Fibroblast of lung (primary cell): ENCODE measurements around the gene HOXC11. TPM values are rescaled to one million over a fixed set of nuclear protein-coding genes. Genes with fewer than 3 reads are reported as not detected.

Experiments used
- DNase-seq, 2 donors: peaks; one replicate each; pipeline versions ENCODE4 v3.0.0 to v3.0.0-alpha.2; 2010; ENCODE audit warnings: low read depth in 2 of 2
- H2AFZ ChIP-seq: 2 replicates; pipeline ENCODE4 v1.5.1; 2012; ENCODE audit warnings: low read length, control low read depth, inconsistent platforms
- H3K27ac ChIP-seq: 2 replicates; pipeline ENCODE4 v1.5.1; 2011; ENCODE audit warnings: low read length, control low read depth; ENCODE audit not compliant: insufficient read depth
- H3K27me3 ChIP-seq: 2 replicates; pipeline ENCODE4 v1.5.1; 2011; ENCODE audit warnings: mild to moderate bottlenecking, low read length; ENCODE audit not compliant: control insufficient read depth, insufficient read depth
- H3K36me3 ChIP-seq: 2 replicates; pipeline ENCODE4 v1.5.1; 2011; ENCODE audit warnings: low read length; ENCODE audit not compliant: control insufficient read depth, insufficient read depth
- H3K4me1 ChIP-seq: 2 replicates; pipeline ENCODE4 v1.5.1; 2011; ENCODE audit warnings: low read length; ENCODE audit not compliant: control insufficient read depth, insufficient read depth; ENCODE audit errors: extremely low read depth
- H3K4me2 ChIP-seq: 2 replicates; pipeline ENCODE4 v1.5.1; 2011; ENCODE audit warnings: low read length, control low read depth; ENCODE audit not compliant: insufficient read depth; ENCODE audit errors: extremely low read depth
- H3K4me3 ChIP-seq, 4 experiments: fragments of 200-600 bp in 1 of 4; sonication (generic) in 1 of 4; replicated peaks in 1 of 4; 2 replicates each; pipeline ENCODE4 v1.5.1; 2011 to 2016; ENCODE audit warnings: low read length in 4 of 4, low read depth in 3 of 4, mild to moderate bottlenecking in 3 of 4, control low read depth in 2 of 4, inconsistent platforms in 1 of 4, mixed read lengths in 1 of 4; ENCODE audit not compliant: insufficient read depth in 1 of 4; ENCODE audit errors: control extremely low read depth in 1 of 4
- H3K79me2 ChIP-seq: 2 replicates; pipeline ENCODE4 v1.5.1; 2012; ENCODE audit warnings: mild to moderate bottlenecking, low read length, inconsistent platforms; ENCODE audit not compliant: control insufficient read depth, insufficient read depth
- H3K9ac ChIP-seq: 2 replicates; pipeline ENCODE4 v1.5.1; 2011; ENCODE audit warnings: mild to moderate bottlenecking, low read length, control low read depth; ENCODE audit not compliant: insufficient read depth
- H3K9me3 ChIP-seq: 2 replicates; pipeline ENCODE4 v1.5.1; 2012; ENCODE audit warnings: low read depth, low read length; ENCODE audit not compliant: control insufficient read depth, insufficient read depth
- H4K20me1 ChIP-seq: 2 replicates; pipeline ENCODE4 v1.5.1; 2011; ENCODE audit warnings: low read length; ENCODE audit not compliant: control insufficient read depth, insufficient read depth; ENCODE audit errors: extremely low read depth
- EZH2 ChIP-seq: IDR thresholded peaks from 2 replicates; pipeline ENCODE4 v1.5.1; 2012; ENCODE audit warnings: low read length, control low read depth, mild to moderate bottlenecking; ENCODE audit errors: missing control alignments
- polyA plus RNA-seq, 2 donors: library from polyadenylated mRNA; depleted of rRNA in 1 of 2; stranded (reverse) in 1 of 2; unstranded in 1 of 2; fragments of >200 nt; gene quantifications; 2 replicates each; pipeline ENCODE4 v1.2.1, GENCODE V29; 2011 to 2012; ENCODE audit warnings: missing spikeins in 1 of 2
- total RNA-seq: library from RNA; depleted of rRNA; stranded (reverse); fragments of >200 nt; gene quantifications from 2 replicates; pipeline ENCODE4 v1.2.1, GENCODE V29; 2014
- TF ChIP-seq, protein P1 (sequence below), 2 donors: IDR thresholded peaks in 1 of 2; conservative IDR thresholded peaks in 1 of 2; 1 replicate in 1 of 2; 2 replicates in 1 of 2; pipeline ENCODE4 v1.5.1; 2011 to 2012; ENCODE audit warnings: low read length in 2 of 2, control low read depth in 1 of 2, inconsistent platforms in 1 of 2, low read depth in 1 of 2, mild to moderate bottlenecking in 1 of 2

The HOXC11 gene
- total and polyA plus RNA-seq, 2 donors (not counting 1 experiment from before 2014, with no cell fraction given): not detected

DNA sequence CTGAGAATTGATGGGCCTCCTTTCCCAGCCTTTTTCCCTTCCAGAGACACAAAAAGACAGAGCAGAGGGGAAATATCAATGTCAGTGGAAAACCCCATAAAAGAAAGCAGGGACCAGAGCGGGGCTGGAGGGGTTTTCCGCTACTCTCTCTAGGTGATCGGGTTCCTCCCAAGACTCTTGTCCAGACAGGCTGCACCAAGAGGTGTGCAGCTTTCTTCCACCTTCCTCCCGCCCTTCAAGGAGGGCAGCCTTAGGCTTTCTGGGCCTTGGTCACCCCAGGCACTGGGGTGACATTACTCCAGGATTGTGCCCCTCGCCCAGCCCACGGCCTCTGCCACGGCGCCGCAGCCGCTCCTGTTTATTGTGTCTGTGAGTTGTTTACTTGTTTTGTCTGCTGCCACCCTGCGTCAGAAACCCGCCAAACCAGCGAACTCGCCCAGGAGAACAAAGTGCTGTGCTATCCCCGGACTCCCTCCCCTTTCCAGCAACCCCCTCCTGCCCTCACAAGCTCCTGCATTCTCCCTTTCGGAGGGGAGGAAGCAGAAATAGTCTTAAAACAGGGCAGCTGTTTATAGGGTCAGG, 48.6 kb downstream of the HOXC11 start:
- Histone ChIP-seq H3K36me3 (no peaks in the 10 kb centered on the region), H3K4me2 (no peak overlapping the region), H3K27me3 (peaks cover 36% of the 10 kb centered on the region), H3K9ac (no peak overlapping the region), H3K27ac (no peak overlapping the region), H3K9me3 (no peaks in the 10 kb centered on the region), H3K4me1 (no peaks in the 10 kb centered on the region), H4K20me1 (no peaks in the 10 kb centered on the region), H3K4me3 (no peak overlapping the region), H3K79me2 (no peaks in the 10 kb centered on the region), H2AFZ (no peak overlapping the region)
- no peak for DNase-seq
- TF ChIP-seq, protein P1, sequence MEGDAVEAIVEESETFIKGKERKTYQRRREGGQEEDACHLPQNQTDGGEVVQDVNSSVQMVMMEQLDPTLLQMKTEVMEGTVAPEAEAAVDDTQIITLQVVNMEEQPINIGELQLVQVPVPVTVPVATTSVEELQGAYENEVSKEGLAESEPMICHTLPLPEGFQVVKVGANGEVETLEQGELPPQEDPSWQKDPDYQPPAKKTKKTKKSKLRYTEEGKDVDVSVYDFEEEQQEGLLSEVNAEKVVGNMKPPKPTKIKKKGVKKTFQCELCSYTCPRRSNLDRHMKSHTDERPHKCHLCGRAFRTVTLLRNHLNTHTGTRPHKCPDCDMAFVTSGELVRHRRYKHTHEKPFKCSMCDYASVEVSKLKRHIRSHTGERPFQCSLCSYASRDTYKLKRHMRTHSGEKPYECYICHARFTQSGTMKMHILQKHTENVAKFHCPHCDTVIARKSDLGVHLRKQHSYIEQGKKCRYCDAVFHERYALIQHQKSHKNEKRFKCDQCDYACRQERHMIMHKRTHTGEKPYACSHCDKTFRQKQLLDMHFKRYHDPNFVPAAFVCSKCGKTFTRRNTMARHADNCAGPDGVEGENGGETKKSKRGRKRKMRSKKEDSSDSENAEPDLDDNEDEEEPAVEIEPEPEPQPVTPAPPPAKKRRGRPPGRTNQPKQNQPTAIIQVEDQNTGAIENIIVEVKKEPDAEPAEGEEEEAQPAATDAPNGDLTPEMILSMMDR (conservative IDR thresholded peaks at IDR 0.05 in 1 of 2, IDR thresholded peaks at IDR 0.05 in 1 of 2; ENCODE audit: low read depth in 1 of 2, low read length in 2 of 2): no peak
- no peak for TF ChIP-seq EZH2

DNA sequence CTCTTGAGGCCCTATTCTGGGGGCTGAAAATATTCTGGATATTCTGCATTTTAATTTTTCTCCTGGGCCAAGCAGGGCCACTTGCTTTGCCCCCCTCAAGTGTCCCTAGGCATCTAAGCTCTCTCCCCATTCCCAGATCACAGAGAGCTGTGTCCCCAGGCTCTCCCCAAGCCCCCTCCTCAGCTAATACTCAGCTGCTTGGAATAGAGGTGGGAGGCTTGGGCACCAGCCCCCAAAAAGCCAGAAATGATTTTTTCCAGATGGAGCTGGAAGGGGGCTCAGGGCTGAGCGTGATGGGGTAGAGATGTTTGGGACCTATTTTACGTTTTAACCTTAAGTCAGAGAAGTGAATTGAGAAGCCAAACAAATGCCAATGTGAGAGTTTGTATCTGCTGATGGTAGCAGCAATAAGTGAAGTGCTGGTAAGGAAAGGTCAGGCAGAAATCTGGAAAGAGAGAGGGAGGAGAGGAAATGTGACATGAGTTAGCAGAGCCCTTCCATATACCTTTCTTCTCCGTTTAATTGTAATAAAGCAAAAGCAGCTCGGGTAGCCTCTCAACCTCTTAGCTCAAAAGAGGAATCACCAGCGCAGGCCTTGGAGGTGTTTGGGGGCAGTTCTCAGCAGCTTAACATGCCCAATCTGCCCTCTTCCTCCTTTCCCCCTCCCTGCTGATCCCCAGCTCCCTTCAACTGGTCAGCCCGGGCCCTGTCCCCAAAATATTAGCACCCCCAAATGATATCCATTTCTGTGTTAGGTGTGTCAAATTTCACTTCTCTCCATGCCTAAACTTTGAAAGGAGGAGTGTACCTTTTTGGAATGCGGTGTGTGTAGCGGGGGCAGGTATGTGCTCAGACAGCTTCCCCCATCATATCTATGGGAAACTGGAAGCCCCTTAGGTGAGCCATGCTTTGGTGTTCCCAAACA, 50.3 kb downstream of the HOXC11 start:
- H3K27me3 ChIP-seq: peaks cover 43% of the 10 kb centered on the region
- H3K9ac ChIP-seq: no peak overlapping the region
- H3K9me3 ChIP-seq: no peaks in the 10 kb centered on the region
- DNase-seq: no peak
- no peaks in the 10 kb centered on the region for H4K20me1 ChIP-seq
- H3K4me3 ChIP-seq: no peak overlapping the region
- H3K36me3 ChIP-seq: no peaks in the 10 kb centered on the region
- H3K4me2 ChIP-seq: no peak overlapping the region
- TF ChIP-seq, protein P1 (conservative IDR thresholded peaks at IDR 0.05 in 1 of 2, IDR thresholded peaks at IDR 0.05 in 1 of 2; ENCODE audit: low read depth in 1 of 2, low read length in 2 of 2): no peak
- TF ChIP-seq EZH2: no peak
- H3K79me2 ChIP-seq: no peaks in the 10 kb centered on the region
- no peaks in the 10 kb centered on the region for H3K4me1 ChIP-seq
- H2AFZ ChIP-seq: no peak overlapping the region
- no peak overlapping the region for H3K27ac ChIP-seq

DNA sequence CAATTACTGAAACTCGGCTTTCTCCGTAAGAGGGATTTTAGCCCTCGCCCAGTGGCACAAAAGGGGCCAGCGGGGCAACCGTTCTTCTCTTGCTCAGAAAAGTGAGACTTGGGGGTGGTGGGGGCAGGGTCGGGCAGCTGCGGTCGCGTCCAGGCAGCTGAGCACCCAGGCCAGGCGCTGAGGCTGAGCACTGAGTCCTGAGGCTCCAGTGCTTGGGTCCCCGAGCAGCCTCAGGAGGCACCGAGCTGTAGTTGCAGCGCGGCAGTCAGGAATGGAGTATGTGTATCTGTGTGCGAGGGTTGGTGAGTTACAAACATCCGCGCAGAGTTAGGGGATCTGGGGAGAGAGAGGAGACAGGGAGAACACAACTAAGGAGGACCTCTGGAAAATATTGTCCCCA, 51.2 kb downstream of the HOXC11 start:
- Histone ChIP-seq H3K27ac (no peak overlapping the region), H3K27me3 (peaks cover 48% of the 10 kb centered on the region), H3K36me3 (no peaks in the 10 kb centered on the region), H4K20me1 (no peaks in the 10 kb centered on the region), H3K79me2 (no peaks in the 10 kb centered on the region), H3K9me3 (no peaks in the 10 kb centered on the region), H3K4me3 (no peak overlapping the region), H3K4me2 (no peak overlapping the region), H3K4me1 (no peaks in the 10 kb centered on the region), H3K9ac (no peak overlapping the region), H2AFZ (no peak overlapping the region)
- TF ChIP-seq EZH2: no peak
- TF ChIP-seq, protein P1 (conservative IDR thresholded peaks at IDR 0.05 in 1 of 2, IDR thresholded peaks at IDR 0.05 in 1 of 2; ENCODE audit: low read depth in 1 of 2, low read length in 2 of 2): no peak
- no peak for DNase-seq
